MM.1S (cell line): ENCODE data around the gene KRTAP5-8.
"Not testable (repeated sequence)": the region's sequence is repeated elsewhere in the genome, so short reads cannot be mapped to it uniquely, and the experiment has no call there.

ENCODE experiments used
- DNase-seq: peaks from one replicate; pipeline ENCODE4 v3.0.0-alpha.2; 2015
- H2AFZ ChIP-seq: fragments of 300-600 bp; sonication (generic); 2 replicates; pipeline ENCODE4 v1.6.0; 2016; ENCODE audit warnings: antibody characterized with exemption, low read length
- H3F3A ChIP-seq: fragments of 300-600 bp; sonication (generic); 2 replicates; pipeline ENCODE4 v1.6.1; 2016; ENCODE audit warnings: mild to moderate bottlenecking, antibody characterized with exemption, low read length, moderate library complexity, mixed read lengths; ENCODE audit not compliant: insufficient read depth
- H3K27ac ChIP-seq: fragments of 300-600 bp; sonication (generic); 2 replicates; pipeline ENCODE4 v1.5.1; 2016; ENCODE audit warnings: mild to moderate bottlenecking, low read length
- H3K27me3 ChIP-seq: fragments of 300-600 bp; sonication (generic); replicated peaks from 2 replicates; pipeline ENCODE4 v1.6.0; 2016; ENCODE audit warnings: low read length; ENCODE audit not compliant: insufficient read depth
- H3K36me3 ChIP-seq: fragments of 300-600 bp; sonication (generic); replicated peaks from 2 replicates; pipeline ENCODE4 v1.6.1; 2016; ENCODE audit warnings: mild to moderate bottlenecking, low read length, mixed read lengths; ENCODE audit not compliant: insufficient read depth
- H3K4me1 ChIP-seq: fragments of 300-600 bp; sonication (generic); 2 replicates; pipeline ENCODE4 v1.6.1; 2016; ENCODE audit warnings: low read length, mixed read lengths
- H3K4me2 ChIP-seq: fragments of 300-600 bp; sonication (generic); 2 replicates; pipeline ENCODE4 v1.6.0; 2016; ENCODE audit warnings: low read depth, low read length
- H3K4me3 ChIP-seq: fragments of 300-600 bp; sonication (generic); 2 replicates; pipeline ENCODE4 v1.5.1; 2016; ENCODE audit warnings: low read length, mixed read lengths
- H3K79me2 ChIP-seq: fragments of 300-600 bp; sonication (generic); 2 replicates; pipeline ENCODE4 v1.6.1; 2016; ENCODE audit warnings: mixed run types, low read length, mixed read lengths
- H3K9ac ChIP-seq: fragments of 300-600 bp; sonication (generic); 2 replicates; pipeline ENCODE4 v1.6.1; 2016; ENCODE audit warnings: low read length, mixed read lengths
- H3K9me2 ChIP-seq: fragments of 300-600 bp; sonication (generic); replicated peaks from 2 replicates; pipeline ENCODE4 v1.6.1; 2016; ENCODE audit warnings: mild to moderate bottlenecking, low read length, mixed read lengths; ENCODE audit not compliant: insufficient read depth
- H3K9me3 ChIP-seq: fragments of 300-600 bp; sonication (generic); replicated peaks from 2 replicates; pipeline ENCODE4 v1.6.1; 2016; ENCODE audit warnings: mild to moderate bottlenecking, low read length, mixed read lengths; ENCODE audit not compliant: insufficient read depth
- H4K20me1 ChIP-seq: fragments of 300-600 bp; sonication (generic); 2 replicates; pipeline ENCODE4 v1.6.1; 2016; ENCODE audit warnings: mild to moderate bottlenecking, low read length, moderate library complexity, mixed read lengths; ENCODE audit not compliant: insufficient read depth
- EZH2 ChIP-seq: fragments of 300-600 bp; sonication (generic); optimal IDR thresholded peaks from 2 replicates; pipeline ENCODE3; 2017; ENCODE audit warnings: low read depth, mild to moderate bottlenecking, antibody characterized with exemption, low read length, mixed read lengths
- EZH2phosphoT487 ChIP-seq: fragments of 300-600 bp; sonication (generic); IDR thresholded peaks from 2 replicates; pipeline ENCODE4 v1.6.1; 2018; ENCODE audit warnings: antibody characterized with exemption, low read length
- TF ChIP-seq, protein P1 (sequence below): fragments of 300-600 bp; sonication (generic); IDR thresholded peaks from 2 replicates; pipeline ENCODE4 v1.5.1; 2016; ENCODE audit warnings: antibody characterized with exemption, low read length, mixed read lengths

KRTAP5-8 gene

DNA sequence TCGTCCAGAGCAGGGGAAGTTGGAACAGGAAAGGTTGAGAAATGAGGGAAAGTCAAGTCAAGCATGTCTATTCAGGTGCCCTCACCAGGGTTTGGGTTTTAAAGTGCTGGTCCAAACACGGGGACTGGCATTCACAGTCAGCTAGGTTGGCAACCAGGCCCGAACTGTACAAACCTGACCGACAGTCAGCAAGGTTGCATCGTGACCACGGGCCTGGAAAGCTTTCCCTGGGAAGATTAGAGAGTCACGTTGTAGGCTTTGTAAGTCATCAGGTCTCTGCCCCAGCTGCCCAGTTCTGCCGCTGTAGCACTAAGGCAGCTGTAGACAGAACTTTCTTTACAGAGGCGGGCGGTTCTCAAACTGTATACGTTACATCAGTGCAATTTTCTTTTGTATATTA lies 35.0 kb downstream of the KRTAP5-8 start:
- Histone ChIP-seq H2AFZ (no peak overlapping the region), H4K20me1 (no peaks in the 10 kb centered on the region), H3K4me3 (no peak overlapping the region), H3K27ac (no peak overlapping the region), H3K9me2 (no peaks in the 10 kb centered on the region), H3K79me2 (no peaks in the 10 kb centered on the region), H3K36me3 (no peaks in the 10 kb centered on the region), H3F3A (no peaks in the 10 kb centered on the region), H3K4me2 (no peak overlapping the region), H3K9me3 (no peaks in the 10 kb centered on the region), H3K27me3 (peaks cover 33% of the 10 kb centered on the region), H3K9ac (no peak overlapping the region), H3K4me1 (no peaks in the 10 kb centered on the region)
- TF ChIP-seq, protein P1, sequence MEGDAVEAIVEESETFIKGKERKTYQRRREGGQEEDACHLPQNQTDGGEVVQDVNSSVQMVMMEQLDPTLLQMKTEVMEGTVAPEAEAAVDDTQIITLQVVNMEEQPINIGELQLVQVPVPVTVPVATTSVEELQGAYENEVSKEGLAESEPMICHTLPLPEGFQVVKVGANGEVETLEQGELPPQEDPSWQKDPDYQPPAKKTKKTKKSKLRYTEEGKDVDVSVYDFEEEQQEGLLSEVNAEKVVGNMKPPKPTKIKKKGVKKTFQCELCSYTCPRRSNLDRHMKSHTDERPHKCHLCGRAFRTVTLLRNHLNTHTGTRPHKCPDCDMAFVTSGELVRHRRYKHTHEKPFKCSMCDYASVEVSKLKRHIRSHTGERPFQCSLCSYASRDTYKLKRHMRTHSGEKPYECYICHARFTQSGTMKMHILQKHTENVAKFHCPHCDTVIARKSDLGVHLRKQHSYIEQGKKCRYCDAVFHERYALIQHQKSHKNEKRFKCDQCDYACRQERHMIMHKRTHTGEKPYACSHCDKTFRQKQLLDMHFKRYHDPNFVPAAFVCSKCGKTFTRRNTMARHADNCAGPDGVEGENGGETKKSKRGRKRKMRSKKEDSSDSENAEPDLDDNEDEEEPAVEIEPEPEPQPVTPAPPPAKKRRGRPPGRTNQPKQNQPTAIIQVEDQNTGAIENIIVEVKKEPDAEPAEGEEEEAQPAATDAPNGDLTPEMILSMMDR = no peak
- TF ChIP-seq EZH2phosphoT487 = no peak
- no peak for TF ChIP-seq EZH2
- DNase-seq = no peak

DNA sequence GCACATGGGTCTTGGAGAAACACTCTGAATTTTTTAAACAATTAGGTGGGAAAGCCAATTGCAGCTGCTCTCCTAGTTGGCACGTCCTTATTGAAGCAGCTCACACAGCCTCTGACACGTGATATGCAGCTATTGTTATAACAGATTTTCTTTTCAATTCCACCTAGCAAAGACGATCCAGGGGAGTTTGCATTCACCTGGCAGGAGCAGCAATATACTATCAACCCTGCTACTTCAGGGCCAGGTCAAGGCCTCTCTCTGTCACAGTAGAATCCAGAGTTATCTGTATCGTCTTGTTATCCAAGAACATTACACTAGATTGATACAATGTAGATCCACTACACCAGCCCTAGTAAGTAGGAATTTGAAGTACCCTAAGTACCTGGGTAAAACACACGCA lies 36.6 kb downstream of the KRTAP5-8 start:
- Histone ChIP-seq H3K27ac (no peak overlapping the region), H3K4me2 (no peak overlapping the region), H3K36me3 (no peaks in the 10 kb centered on the region), H3F3A (no peaks in the 10 kb centered on the region), H3K79me2 (no peaks in the 10 kb centered on the region), H2AFZ (no peak overlapping the region), H3K9me2 (no peaks in the 10 kb centered on the region), H3K9me3 (no peaks in the 10 kb centered on the region), H3K27me3 (peaks cover 23% of the 10 kb centered on the region), H4K20me1 (no peaks in the 10 kb centered on the region), H3K4me3 (no peak overlapping the region), H3K4me1 (no peaks in the 10 kb centered on the region), H3K9ac (no peak overlapping the region)
- DNase-seq = no peak
- no peak for TF ChIP-seq EZH2phosphoT487
- no peak for TF ChIP-seq EZH2
- TF ChIP-seq, protein P1 = no peak

GRCh38 chr11:71575723-71576424 lies 38.0 kb downstream of the KRTAP5-8 start:
- Histone ChIP-seq H3K4me3 (no peak overlapping the region), H2AFZ (no peak overlapping the region), H3K9me3 (no peaks in the 10 kb centered on the region), H3K36me3 (no peaks in the 10 kb centered on the region), H3K4me2 (no peak overlapping the region), H3K4me1 (peaks cover 5% of the 10 kb centered on the region), H3K79me2 (no peaks in the 10 kb centered on the region), H3K9me2 (no peaks in the 10 kb centered on the region), H3K9ac (no peak overlapping the region), H3F3A (no peaks in the 10 kb centered on the region), H4K20me1 (no peaks in the 10 kb centered on the region), H3K27ac (no peak overlapping the region), H3K27me3 (peaks cover 27% of the 10 kb centered on the region)
- TF ChIP-seq, protein P1 = no peak
- TF ChIP-seq EZH2phosphoT487 = no peak
- TF ChIP-seq EZH2 = no peak
- no peak for DNase-seq

DNA sequence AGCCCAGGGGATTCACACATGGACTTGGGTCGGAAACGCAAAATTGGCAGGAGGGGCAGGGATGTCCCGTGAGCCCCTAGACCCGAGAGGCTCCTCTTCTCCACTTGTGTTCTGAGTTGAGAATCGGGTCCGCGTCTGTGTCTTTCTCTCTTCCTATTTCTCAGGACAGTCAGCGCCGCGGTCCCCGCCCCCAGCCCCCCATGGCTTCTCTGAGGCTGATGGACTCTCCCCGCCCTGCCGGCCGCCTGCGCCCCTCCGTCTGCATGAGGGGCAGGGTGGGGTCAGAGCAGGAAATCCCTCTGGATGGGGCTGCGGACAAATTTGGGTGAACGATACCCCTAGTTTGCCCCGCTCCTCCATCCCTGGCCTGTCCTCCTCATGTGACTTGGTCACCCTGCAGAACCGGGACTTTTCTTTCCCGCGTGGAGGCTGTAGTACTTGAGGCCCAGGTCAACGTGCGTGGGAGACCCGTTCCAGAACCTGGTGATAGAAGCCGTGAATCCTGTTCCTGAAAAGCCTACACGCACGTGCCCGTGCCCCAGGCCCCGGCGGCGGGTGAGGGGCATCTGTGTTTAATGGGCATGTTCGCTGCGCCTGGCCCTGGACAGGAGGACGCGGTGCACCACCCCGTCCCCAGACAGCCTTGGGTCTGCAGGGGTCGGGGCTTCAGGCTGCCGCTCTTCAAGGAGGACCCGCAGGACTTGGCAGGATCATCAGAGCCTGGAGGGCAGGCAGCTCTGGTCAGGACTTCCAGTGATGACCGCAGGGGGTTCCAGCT lies 39.1 kb downstream of the KRTAP5-8 start:
- not testable (repeated sequence) for H3K9ac ChIP-seq, H3K36me3 ChIP-seq, H2AFZ ChIP-seq, H3K27ac ChIP-seq, H3K4me1 ChIP-seq, H3K79me2 ChIP-seq, H4K20me1 ChIP-seq, H3F3A ChIP-seq, H3K4me3 ChIP-seq, H3K9me2 ChIP-seq, H3K9me3 ChIP-seq, H3K4me2 ChIP-seq, DNase-seq
- peaks cover 33% of the 10 kb centered on the region for H3K27me3 ChIP-seq
